Measurements from ENCODE around the gene ALDH3B2.
A peak's percentile ranks its signal among the peaks of the same experiment; 100 is the strongest.

The ALDH3B2 gene

GRCh38 chr11:67640758-67641337, 33.6 kb downstream of the ALDH3B2 start:
- ChIA-PET POLR2A (no interaction called here), CTCF (interaction anchor here (0.6 to 1.7 kb wide), 3 partner anchors 12 to 40 kb away, joined by 3 to 5 read pairs (median 3); no protein-coding TSS in a partner anchor)
- Histone ChIP-seq H3K36me3 (ENCODE audit: control insufficient read depth in 2 of 2, insufficient read depth in 1 of 2, low read length in 2 of 2) (no peaks in the 10 kb centered on the region), H3K4me3 (ENCODE audit: low read depth, low read length) (no peak overlapping the region), H3K9me3 (ENCODE audit: control insufficient read depth, insufficient read depth, low read depth, low read length) (no peaks in the 10 kb centered on the region), H3K27ac (ENCODE audit: extremely low read depth, low read depth, low read length) (no peak overlapping the region), H3K4me1 (ENCODE audit: control insufficient read depth, insufficient read depth, low read length) (no peaks in the 10 kb centered on the region)
- TF ChIP-seq ZNF433 (tag by site-specific recombination; IDR thresholded peaks at IDR 0.05; ENCODE audit: low read depth): no peak

- no peaks in the 10 kb centered on the region for H3K36me3 ChIP-seq (ENCODE audit: control insufficient read depth in 2 of 2, insufficient read depth in 1 of 2, low read length in 2 of 2)
- no peaks in the 10 kb centered on the region for H3K9me3 ChIP-seq (ENCODE audit: control insufficient read depth, insufficient read depth, low read depth, low read length)
- no peak overlapping the region for H3K4me3 ChIP-seq (ENCODE audit: low read depth, low read length)
- H3K27ac ChIP-seq (ENCODE audit: extremely low read depth, low read depth, low read length): no peak overlapping the region
- CTCF ChIA-PET: interaction anchor here (0.6 to 1.7 kb wide), 6 partner anchors 10 to 68 kb away, joined by 3 to 5 read pairs (median 3); partner anchors contain the start of gene NUDT8
- H3K4me1 ChIP-seq (ENCODE audit: control insufficient read depth, insufficient read depth, low read length): no peaks in the 10 kb centered on the region
- TF ChIP-seq ZNF549 (tag by site-specific recombination; IDR thresholded peaks at IDR 0.05) (no peak), ZNF560 (tag by site-specific recombination; IDR thresholded peaks at IDR 0.05; ENCODE audit: borderline replicate concordance) (no peak), PATZ1 (tag by site-specific recombination; IDR thresholded peaks at IDR 0.05) (peak; percentile 18; the same call in 1 of the 2 replicates), MEIS1 (CRISPR knock-in tag; IDR thresholded peaks at IDR 0.05; ENCODE audit: borderline replicate concordance) (no peak), ZNF248 (tag by site-specific recombination; IDR thresholded peaks at IDR 0.05) (no peak), ZNF324 (tag by site-specific recombination; IDR thresholded peaks at IDR 0.05) (no peak), ZNF24 (tag by site-specific recombination; IDR thresholded peaks at IDR 0.05) (no peak), ZNF692 (tag by site-specific recombination; IDR thresholded peaks at IDR 0.05) (no peak), GLIS1 (tag by site-specific recombination; IDR thresholded peaks at IDR 0.05) (no peak), ZBTB6 (tag by site-specific recombination; IDR thresholded peaks at IDR 0.05) (0 out of 2 replicates have a peak, but pooled peaks have one; percentile 28), ZBTB21 (tag by site-specific recombination; IDR thresholded peaks at IDR 0.05) (no peak)
- POLR2A ChIA-PET: no interaction called here
Observed at GRCh38 chr11:67640021-67640757, 34.2 kb downstream of the ALDH3B2 start.

GRCh38 chr11:67639438-67639859, 35.0 kb downstream of the ALDH3B2 start, which contains the start of gene TBX10:
TSS of gene TBX10 (minus strand) at chr11:67639763. CDS start at chr11:67639472, 291 bp downstream.
- ChIA-PET CTCF (interaction anchor here (0.6 to 1.7 kb wide), 7 partner anchors 9 to 73 kb away, joined by 3 to 5 read pairs (median 3); partner anchors contain the start of gene NUDT8), POLR2A (no interaction called here)
- TF ChIP-seq ZNF19 (tag by site-specific recombination; IDR thresholded peaks at IDR 0.05; ENCODE audit: low read depth): no peak
- TF ChIP-seq KLF7 (tag by site-specific recombination; IDR thresholded peaks at IDR 0.05; ENCODE audit: borderline replicate concordance): no peak
- no peak for TF ChIP-seq ZBTB10 (tag by site-specific recombination; IDR thresholded peaks at IDR 0.05)
- TF ChIP-seq ZNF18 (tag by site-specific recombination; IDR thresholded peaks at IDR 0.05): no peak
- TF ChIP-seq ZNF174 (tag by site-specific recombination; IDR thresholded peaks at IDR 0.05): no peak

More at GRCh38 chr11:67639438-67639859, 35.0 kb downstream of the ALDH3B2 start, which contains the start of gene TBX10:
- Histone ChIP-seq H3K4me3 (ENCODE audit: low read depth, low read length) (no peak within 1 kb of the TSS), H3K4me1 (ENCODE audit: control insufficient read depth, insufficient read depth, low read length) (no peaks in the 10 kb centered on the region), H3K9me3 (ENCODE audit: control insufficient read depth, insufficient read depth, low read depth, low read length) (no peaks in the 10 kb centered on the region), H3K36me3 (ENCODE audit: control insufficient read depth in 2 of 2, insufficient read depth in 1 of 2, low read length in 2 of 2) (no peaks in the 10 kb centered on the region), H3K27ac (ENCODE audit: extremely low read depth, low read depth, low read length) (no peak within 1 kb of the TSS)
